Sigmoid colon (tissue), 7 donors: Measurements from ENCODE around the gene FAS. TPM values are rescaled to one million over a fixed set of nuclear protein-coding genes. Genes with fewer than 3 reads are reported as not detected.

Experiments used
- DNase-seq: peaks from one replicate; pipeline ENCODE4 v3.0.0-alpha.2; 2019
- H3K27ac ChIP-seq, 4 donors: fragments of 200-600 bp; sonication (generic); one replicate each; pipeline ENCODE4 v1.5.1; 2016 to 2019; ENCODE audit warnings: mild to moderate bottlenecking in 1 of 4
- H3K27me3 ChIP-seq, 3 donors: fragments of 200-600 bp; sonication (generic); one replicate each; pipeline ENCODE4 v1.5.1; 2019; ENCODE audit warnings: mild to moderate bottlenecking in 1 of 3
- H3K36me3 ChIP-seq, 4 donors: fragments of 200-600 bp; sonication (generic); one replicate each; pipeline ENCODE4 v1.5.1; 2016 to 2019
- H3K4me1 ChIP-seq, 4 donors: fragments of 200-600 bp; sonication (generic); one replicate each; pipeline ENCODE4 v1.5.1; 2017 to 2019
- H3K4me3 ChIP-seq, 4 donors: fragments of 200-600 bp; sonication (generic); one replicate each; pipeline ENCODE4 v1.5.1; 2017 to 2019; ENCODE audit warnings: mild to moderate bottlenecking in 2 of 4, moderate library complexity in 1 of 4
- H3K9me3 ChIP-seq, 4 donors: fragments of 200-600 bp in 3 of 4; sonication (generic) in 3 of 4; one replicate each; pipeline versions ENCODE4 v1.5.1 to v1.6.1; 2013 to 2019
- CTCF ChIP-seq, 4 experiments: fragments of 450-650 bp in 3 of 4; fragments of 200-600 bp in 1 of 4; IDR thresholded peaks; one replicate each; pipeline ENCODE4 v1.5.1; 2016 to 2019; ENCODE audit warnings: antibody characterized with exemption in 4 of 4, mild to moderate bottlenecking in 3 of 4, moderate library complexity in 2 of 4
- EP300 ChIP-seq, 4 donors: sonication (generic); formaldehyde crosslinking; IDR thresholded peaks; one replicate each; pipeline ENCODE4 v1.6.1; 2017; ENCODE audit warnings: antibody characterized with exemption in 4 of 4
- POLR2A ChIP-seq, 2 donors: fragments of 450-650 bp; IDR thresholded peaks; one replicate each; pipeline ENCODE4 v1.6.1; 2016; ENCODE audit warnings: antibody characterized with exemption in 2 of 2, mild to moderate bottlenecking in 2 of 2, moderate library complexity in 2 of 2
- POLR2AphosphoS5 ChIP-seq, 4 donors: sonication (generic); formaldehyde crosslinking; IDR thresholded peaks; one replicate each; pipeline ENCODE4 v1.6.1; 2017; ENCODE audit warnings: antibody characterized with exemption in 4 of 4
- WGBS, 2 donors: extraction: QIAGEN DNeasy Blood & Tissue Kit; methylation state at CpG; one replicate each; pipeline ENCODE4 v1.1.7; 2013; 5-methylcytosine and 5-hydroxymethylcytosine counted together
- intact Hi-C: fragments of 100-400 bp; cut with DNase I; formaldehyde crosslinking; loops from one replicate; pipeline ENCODE4 v1.15.1; 2023
- polyA plus RNA-seq, 3 donors: library from polyadenylated mRNA; stranded (reverse); fragments of 200-250 nt; gene quantifications; one replicate each; pipeline ENCODE4 v1.2.3, GENCODE V29; 2013
- total RNA-seq, 4 donors: library from RNA; depleted of rRNA; stranded (reverse); fragments of >200 nt; gene quantifications; one replicate each; pipeline ENCODE4 v1.1.0, GENCODE V29; 2016
- donor health status: healthy with polysubstance abuse.
- donor health status: Bipolar disorder and iron deficiency.
- donor health status: healthy.

The FAS gene
- total and polyA plus RNA-seq, 7 donors: 7.6 to 44.6 (median 18.8) TPM

DNA sequence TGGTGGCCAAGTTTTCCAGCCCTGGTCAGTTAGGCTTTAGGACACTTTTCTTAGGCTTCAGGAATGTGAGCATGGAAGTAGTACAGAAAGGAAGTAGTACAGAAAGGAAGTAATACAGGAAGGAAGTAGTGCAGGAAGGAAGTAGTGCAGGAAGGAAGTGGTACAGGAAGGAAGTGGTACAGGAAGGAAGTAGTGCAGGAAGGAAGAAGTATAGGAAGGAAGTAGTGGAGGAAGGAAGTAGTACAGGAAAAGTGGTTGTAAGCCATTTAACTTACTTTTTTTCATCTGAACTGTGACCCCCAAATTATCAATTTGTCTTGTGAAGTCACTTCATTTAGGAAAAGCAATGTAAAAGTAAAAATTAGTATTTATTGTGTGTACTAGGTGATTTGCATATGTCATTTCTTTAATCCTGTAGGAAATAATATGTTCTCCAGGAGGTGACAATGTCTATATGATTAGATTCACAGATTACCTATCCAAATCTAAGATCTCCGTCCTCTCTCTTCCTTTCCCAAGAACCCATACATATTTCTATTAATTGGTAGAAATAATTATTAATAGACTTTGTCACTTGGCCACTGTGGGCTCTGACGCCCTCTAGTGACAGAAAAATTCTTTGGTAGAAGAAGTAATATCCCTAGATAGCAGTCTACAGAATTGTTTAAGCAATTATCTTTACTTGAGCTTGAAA lies 3.9 kb upstream of the FAS start:
- Histone ChIP-seq H3K36me3 (no peaks in the 10 kb centered on the region), H3K27ac (peak overlapping the region in 3 of 4 donors; percentile 36 to 98 (median 86)), H3K4me1 (peaks cover 0 to 69% (median 52%) of the 10 kb centered on the region in 4 donors), H3K27me3 (no peaks in the 10 kb centered on the region), H3K9me3 (no peaks in the 10 kb centered on the region), H3K4me3 (no peak overlapping the region)
- WGBS, 2 donors: 37 to 38% methylated on average over 2 of the region's 2 CpGs
- TF ChIP-seq EP300 (IDR thresholded peaks at IDR 0.05) (no peak), CTCF (IDR thresholded peaks at IDR 0.05) (peak; percentile 72 to 79 (median 76))
- intact Hi-C loops: no loop called here
- DNase-seq: no peak

DNA sequence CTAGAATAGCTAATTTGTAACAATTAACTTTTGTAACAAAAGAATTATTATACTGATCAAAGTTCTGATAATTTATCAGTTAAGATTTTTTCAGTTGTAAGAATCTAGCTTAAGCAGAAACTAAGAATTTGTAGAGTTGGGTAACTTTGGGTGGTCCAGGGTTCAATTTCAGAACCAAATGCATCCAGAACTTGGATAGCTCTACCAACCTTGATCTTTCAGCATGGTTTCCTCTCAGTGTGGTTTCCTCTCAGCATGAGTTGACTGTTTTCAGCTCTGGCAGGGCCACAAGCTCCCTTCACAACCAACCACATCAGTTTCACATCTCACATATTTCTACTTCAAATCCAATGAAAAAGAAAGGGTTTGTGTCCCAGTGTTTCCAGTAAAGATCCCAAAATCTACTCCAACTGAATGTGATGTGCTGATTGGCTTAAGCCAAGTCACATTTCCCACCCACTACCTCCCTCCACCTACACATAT lies 3.3 kb upstream of the FAS start:
- Histone ChIP-seq H3K9me3 (no peaks in the 10 kb centered on the region), H3K36me3 (no peaks in the 10 kb centered on the region), H3K27me3 (no peaks in the 10 kb centered on the region), H3K4me3 (no peak overlapping the region), H3K4me1 (peaks cover 0 to 68% (median 50%) of the 10 kb centered on the region in 4 donors), H3K27ac (peak overlapping the region in 3 of 4 donors; percentile 31 to 98 (median 36))
- TF ChIP-seq EP300 (IDR thresholded peaks at IDR 0.05): no peak
- TF ChIP-seq POLR2AphosphoS5 (IDR thresholded peaks at IDR 0.05): no peak
- TF ChIP-seq CTCF (IDR thresholded peaks at IDR 0.05): no peak
- no peak for TF ChIP-seq POLR2A (IDR thresholded peaks at IDR 0.05)
- intact Hi-C loops: no loop called here
- no peak for DNase-seq

DNA sequence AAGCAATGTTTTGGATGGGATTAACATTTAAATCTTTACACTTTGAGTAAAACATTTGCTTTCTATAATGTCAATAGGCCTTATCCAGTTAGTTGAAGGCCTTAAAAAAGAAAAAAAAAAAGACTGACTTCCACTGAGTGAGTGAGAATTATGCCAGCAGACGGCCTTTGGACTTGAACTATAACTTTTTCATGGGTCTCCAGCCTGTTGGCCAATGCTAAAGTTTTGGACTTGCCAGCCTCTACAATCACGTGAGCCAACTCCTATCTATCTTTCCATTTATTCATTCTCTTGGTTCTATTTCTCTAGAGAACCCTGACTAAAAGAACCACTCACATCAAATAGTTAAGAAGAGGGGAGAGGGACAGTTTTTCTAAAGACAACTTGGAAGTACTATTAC lies 2.8 kb upstream of the FAS start:
- H3K27me3 ChIP-seq: no peaks in the 10 kb centered on the region
- H3K9me3 ChIP-seq: no peaks in the 10 kb centered on the region
- TF ChIP-seq POLR2A (IDR thresholded peaks at IDR 0.05) (no peak), CTCF (IDR thresholded peaks at IDR 0.05) (no peak), POLR2AphosphoS5 (IDR thresholded peaks at IDR 0.05) (no peak), EP300 (IDR thresholded peaks at IDR 0.05) (no peak)
- no peaks in the 10 kb centered on the region for H3K36me3 ChIP-seq
- WGBS, 2 donors: 65 to 83% methylated on average over 2 of the region's 2 CpGs
- H3K4me3 ChIP-seq: no peak overlapping the region
- peak overlapping the region in 3 of 4 donors; percentile 31 to 98 (median 36) for H3K27ac ChIP-seq
- DNase-seq: no peak
- H3K4me1 ChIP-seq: peaks cover 0 to 68% (median 48%) of the 10 kb centered on the region in 4 donors
- intact Hi-C loops: no loop called here

DNA sequence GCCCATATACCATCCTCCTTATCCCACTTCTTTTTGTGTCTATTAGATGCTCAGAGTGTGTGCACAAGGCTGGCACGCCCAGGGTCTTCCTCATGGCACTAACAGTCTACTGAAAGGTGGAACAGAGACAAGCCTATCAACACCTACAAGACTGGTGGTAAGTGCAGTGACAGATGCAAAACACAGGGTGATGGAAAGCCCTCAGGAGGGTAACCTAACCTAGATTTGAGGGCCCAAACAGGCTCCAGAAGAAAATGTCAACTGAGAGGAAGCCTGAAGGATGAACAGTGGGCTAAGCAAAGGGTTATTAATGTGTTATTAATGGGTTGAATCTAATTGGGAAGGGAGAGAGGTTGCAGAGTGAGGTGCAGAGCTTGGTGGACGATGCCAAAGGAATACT lies 1.2 kb upstream of the FAS start:
- H3K4me1 ChIP-seq: peaks cover 0 to 65% (median 39%) of the 10 kb centered on the region in 4 donors
- 48 to 51% methylated on average over 2 of the region's 2 CpGs for WGBS, 2 donors
- H3K9me3 ChIP-seq: no peaks in the 10 kb centered on the region
- no peak for DNase-seq
- H3K27ac ChIP-seq: peak overlapping the region; percentile 87 to 98 (median 93)
- TF ChIP-seq POLR2A (IDR thresholded peaks at IDR 0.05) (no peak), POLR2AphosphoS5 (IDR thresholded peaks at IDR 0.05) (no peak), EP300 (IDR thresholded peaks at IDR 0.05) (no peak), CTCF (IDR thresholded peaks at IDR 0.05) (no peak)
- intact Hi-C loops: no loop called here
- H3K36me3 ChIP-seq: no peaks in the 10 kb centered on the region
- peak overlapping the region in 3 of 4 donors; percentile 72 to 88 (median 72) for H3K4me3 ChIP-seq
- no peaks in the 10 kb centered on the region for H3K27me3 ChIP-seq
